ENCODE results near the gene GBP3. TPM values are rescaled to one million over a fixed set of nuclear protein-coding genes. Genes with fewer than 3 reads are reported as not detected.

The GBP3 gene
- total and polyA plus RNA-seq, 10 of the 15 experiments (the other 5 are each of a cell fraction or from before 2014, with no cell fraction given), result 0.21 to 3.1 (median 1.7) TPM

- DNase-seq (ENCODE audit: low read depth, low spot score) (no peak), FAIRE-seq (no peak), ATAC-seq (no peak)
- H3K27ac ChIP-seq (ENCODE audit: control insufficient read depth, insufficient read depth), result no peak overlapping the region
- no TSS peak for BruUV-seq (replicated peaks)
- no peak overlapping the region for H2AFZ ChIP-seq (ENCODE audit: control insufficient read depth, low read depth, low read length)
- ChIA-PET RAD21 (ENCODE audit: unreplicated experiment) (no interaction called here), SMC1A (ENCODE audit: uncharacterized antibody, unreplicated experiment) (no interaction called here), POLR2A (no interaction called here), CTCF (interaction anchor here (1.5 kb wide), 1 partner anchor 12 kb away, joined by 3 read pairs; no protein-coding TSS in a partner anchor)
- no peak overlapping the region for H3K9ac ChIP-seq (ENCODE audit: control insufficient read depth, insufficient read depth, low read length)
- H3K27me3 ChIP-seq (replicated peaks in 1 of 2; ENCODE audit: control insufficient read depth in 2 of 2, insufficient read depth in 2 of 2, low read length in 1 of 2), result no peaks in the 10 kb centered on the region
- H3K4me1 ChIP-seq (ENCODE audit: control insufficient read depth, insufficient read depth, low read length), result no peaks in the 10 kb centered on the region
- in situ Hi-C loops (cut with MboI), result no loop called here
- peaks cover 2 to 5% of the 10 kb centered on the region in 2 experiments; a peak in 2 of 4 replicates for H3K36me3 ChIP-seq (ENCODE audit: control insufficient read depth in 2 of 2, insufficient read depth in 2 of 2, low read length in 1 of 2)
- no peak for TF ChIP-seq NR2F1 (conservative IDR thresholded peaks at IDR 0.05)
- H3K4me3 ChIP-seq, result no peak overlapping the region
- H3K4me2 ChIP-seq (ENCODE audit: control insufficient read depth, insufficient read depth), result no peak overlapping the region
- H4K20me1 ChIP-seq (ENCODE audit: control insufficient read depth, insufficient read depth), result no peaks in the 10 kb centered on the region
- no peaks in the 10 kb centered on the region for H3K9me3 ChIP-seq (replicated peaks; ENCODE audit: control insufficient read depth, insufficient read depth, low read length)
- H3K79me2 ChIP-seq (ENCODE audit: control insufficient read depth, insufficient read depth, low read length), result no peaks in the 10 kb centered on the region
- intact Hi-C loops (cut with micrococcal nuclease; ENCODE audit: unreplicated experiment), result no loop called here
Measured at GRCh38 chr1:88961647-88962275, 60.9 kb downstream of the GBP3 start.

GRCh38 chr1:88961081-88961480 lies 61.6 kb downstream of the GBP3 start:
- Histone ChIP-seq H3K4me1 (ENCODE audit: control insufficient read depth, insufficient read depth, low read length) (no peaks in the 10 kb centered on the region), H3K4me2 (ENCODE audit: control insufficient read depth, insufficient read depth) (no peak overlapping the region), H2AFZ (ENCODE audit: control insufficient read depth, low read depth, low read length) (no peak overlapping the region), H3K4me3 (no peak overlapping the region), H3K36me3 (ENCODE audit: control insufficient read depth in 2 of 2, insufficient read depth in 2 of 2, low read length in 1 of 2) (peaks cover 2 to 8% of the 10 kb centered on the region in 2 experiments; a peak in 3 of 4 replicates), H3K79me2 (ENCODE audit: control insufficient read depth, insufficient read depth, low read length) (no peaks in the 10 kb centered on the region), H3K9ac (ENCODE audit: control insufficient read depth, insufficient read depth, low read length) (no peak overlapping the region), H3K27ac (ENCODE audit: control insufficient read depth, insufficient read depth) (no peak overlapping the region), H3K9me3 (replicated peaks; ENCODE audit: control insufficient read depth, insufficient read depth, low read length) (no peaks in the 10 kb centered on the region), H4K20me1 (ENCODE audit: control insufficient read depth, insufficient read depth) (no peaks in the 10 kb centered on the region), H3K27me3 (replicated peaks in 1 of 2; ENCODE audit: control insufficient read depth in 2 of 2, insufficient read depth in 2 of 2, low read length in 1 of 2) (no peaks in the 10 kb centered on the region)
- DNase-seq (ENCODE audit: low read depth, low spot score), result no peak
- ChIA-PET SMC1A (ENCODE audit: uncharacterized antibody, unreplicated experiment) (no interaction called here), CTCF (interaction anchor here (1.5 kb wide), 1 partner anchor 13 kb away, joined by 3 read pairs; no protein-coding TSS in a partner anchor), POLR2A (no interaction called here), RAD21 (ENCODE audit: unreplicated experiment) (no interaction called here)
- 4% methylated on average over 1 of the region's 1 CpG for WGBS (ENCODE audit: insufficient coverage, insufficient replicate concordance, low lambda C conversion rate, missing lambda C conversion rate)
- BruUV-seq (replicated peaks), result no TSS peak
- in situ Hi-C loops (cut with MboI), result no loop called here
- FAIRE-seq, result no peak
- intact Hi-C loops (cut with micrococcal nuclease; ENCODE audit: unreplicated experiment), result no loop called here
- no peak for ATAC-seq
- TF ChIP-seq USF2 (IDR thresholded peaks at IDR 0.05; ENCODE audit: borderline replicate concordance, low read depth, low read length), result no peak
- TF ChIP-seq IKZF1 (conservative IDR thresholded peaks at IDR 0.05), result no peak
- TF ChIP-seq ATF3 (IDR thresholded peaks at IDR 0.05; ENCODE audit: borderline replicate concordance, extremely low read depth, low read depth, low read length), result no peak
- TF ChIP-seq NFIC (IDR thresholded peaks at IDR 0.05; ENCODE audit: low read depth, low read length), result no peak
- TF ChIP-seq ZBTB11 (CRISPR knock-in tag; IDR thresholded peaks at IDR 0.05), result no peak
- TF ChIP-seq NKRF (conservative IDR thresholded peaks at IDR 0.05), result no peak
- TF ChIP-seq IKZF2 (IDR thresholded peaks at IDR 0.05), result no peak
- TF ChIP-seq CBX5 (IDR thresholded peaks at IDR 0.05; ENCODE audit: low read depth), result no peak
- TF ChIP-seq BACH1 (IDR thresholded peaks at IDR 0.05; ENCODE audit: borderline replicate concordance), result no peak
- no peak for TF ChIP-seq BCL11A (IDR thresholded peaks at IDR 0.05; ENCODE audit: low read depth, low read length)
